Measurements from ENCODE around the gene SORCS3. TPM values are rescaled to one million over a fixed set of nuclear protein-coding genes. Genes with fewer than 3 reads are reported as not detected.
"Not testable (repeated sequence)": the region's sequence is repeated elsewhere in the genome, so short reads cannot be mapped to it uniquely, and the experiment has no call there.

The SORCS3 gene
- total RNA-seq, 2 donors from 2014 or later: not detected

GRCh38 chr10:104711302-104711721 lies 70.2 kb downstream of the SORCS3 start:
- no peaks in the 10 kb centered on the region for H3K36me3 ChIP-seq (replicated peaks in 1 of 2; ENCODE audit: insufficient read depth in 1 of 2, low read depth in 2 of 2)
- H3K9me3 ChIP-seq: no peaks in the 10 kb centered on the region
- no peaks in the 10 kb centered on the region for H3K27me3 ChIP-seq
- TF ChIP-seq, protein P1, sequence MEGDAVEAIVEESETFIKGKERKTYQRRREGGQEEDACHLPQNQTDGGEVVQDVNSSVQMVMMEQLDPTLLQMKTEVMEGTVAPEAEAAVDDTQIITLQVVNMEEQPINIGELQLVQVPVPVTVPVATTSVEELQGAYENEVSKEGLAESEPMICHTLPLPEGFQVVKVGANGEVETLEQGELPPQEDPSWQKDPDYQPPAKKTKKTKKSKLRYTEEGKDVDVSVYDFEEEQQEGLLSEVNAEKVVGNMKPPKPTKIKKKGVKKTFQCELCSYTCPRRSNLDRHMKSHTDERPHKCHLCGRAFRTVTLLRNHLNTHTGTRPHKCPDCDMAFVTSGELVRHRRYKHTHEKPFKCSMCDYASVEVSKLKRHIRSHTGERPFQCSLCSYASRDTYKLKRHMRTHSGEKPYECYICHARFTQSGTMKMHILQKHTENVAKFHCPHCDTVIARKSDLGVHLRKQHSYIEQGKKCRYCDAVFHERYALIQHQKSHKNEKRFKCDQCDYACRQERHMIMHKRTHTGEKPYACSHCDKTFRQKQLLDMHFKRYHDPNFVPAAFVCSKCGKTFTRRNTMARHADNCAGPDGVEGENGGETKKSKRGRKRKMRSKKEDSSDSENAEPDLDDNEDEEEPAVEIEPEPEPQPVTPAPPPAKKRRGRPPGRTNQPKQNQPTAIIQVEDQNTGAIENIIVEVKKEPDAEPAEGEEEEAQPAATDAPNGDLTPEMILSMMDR (IDR thresholded peaks at IDR 0.05): no peak
- TF ChIP-seq POLR2A (IDR thresholded peaks at IDR 0.05): no peak
- ATAC-seq: no peak
- intact Hi-C loops (cut with DNase I): no loop called here
- no peak overlapping the region for H3K4me3 ChIP-seq
- H3K27ac ChIP-seq: no peak overlapping the region
- 5 to 21% methylated on average over 3 of the region's 3 CpGs for WGBS, 2 donors
- no peak for DNase-seq
- no peaks in the 10 kb centered on the region for H3K4me1 ChIP-seq

- H3K36me3 ChIP-seq (replicated peaks in 1 of 2; ENCODE audit: insufficient read depth in 1 of 2, low read depth in 2 of 2); intact Hi-C loops (cut with DNase I); ATAC-seq; DNase-seq; H3K4me1 ChIP-seq; H3K27me3 ChIP-seq; H3K4me3 ChIP-seq; H3K27ac ChIP-seq; H3K9me3 ChIP-seq: not testable (repeated sequence)
- 41 to 68% methylated on average over 2 of the region's 2 CpGs for WGBS, 2 donors
Measured at GRCh38 chr10:104730593-104730992, 89.5 kb downstream of the SORCS3 start.

DNA sequence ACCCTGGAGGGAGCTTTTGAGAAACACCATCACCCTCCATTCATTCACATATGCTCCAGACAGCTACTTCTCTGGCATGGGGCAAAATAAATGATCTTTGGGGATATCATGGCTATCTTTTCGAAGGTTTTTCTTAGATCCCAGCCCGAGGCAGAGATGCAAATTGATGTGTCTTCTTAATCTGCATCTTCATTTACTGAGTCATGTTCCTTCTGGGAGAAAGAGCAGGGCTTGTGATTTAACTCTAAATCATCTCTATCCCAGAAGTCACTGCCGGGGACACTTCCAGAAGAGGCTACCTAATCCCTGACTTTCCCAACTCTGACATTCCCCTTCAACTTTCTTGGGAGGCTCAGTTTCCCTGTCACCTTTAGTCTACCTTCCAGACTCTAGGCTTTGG lies 90.1 kb downstream of the SORCS3 start:
- WGBS, 2 donors: 53 to 57% methylated on average over 3 of the region's 3 CpGs
- no peak for ATAC-seq
- H3K27me3 ChIP-seq: no peaks in the 10 kb centered on the region
- no peaks in the 10 kb centered on the region for H3K36me3 ChIP-seq (replicated peaks in 1 of 2; ENCODE audit: insufficient read depth in 1 of 2, low read depth in 2 of 2)
- no peaks in the 10 kb centered on the region for H3K4me1 ChIP-seq
- intact Hi-C loops (cut with DNase I): no loop called here
- no peak for DNase-seq
- H3K9me3 ChIP-seq: no peaks in the 10 kb centered on the region
- H3K4me3 ChIP-seq: no peak overlapping the region
- H3K27ac ChIP-seq: no peak overlapping the region
- TF ChIP-seq, protein P1 (IDR thresholded peaks at IDR 0.05): no peak
- no peak for TF ChIP-seq POLR2A (IDR thresholded peaks at IDR 0.05)

DNA sequence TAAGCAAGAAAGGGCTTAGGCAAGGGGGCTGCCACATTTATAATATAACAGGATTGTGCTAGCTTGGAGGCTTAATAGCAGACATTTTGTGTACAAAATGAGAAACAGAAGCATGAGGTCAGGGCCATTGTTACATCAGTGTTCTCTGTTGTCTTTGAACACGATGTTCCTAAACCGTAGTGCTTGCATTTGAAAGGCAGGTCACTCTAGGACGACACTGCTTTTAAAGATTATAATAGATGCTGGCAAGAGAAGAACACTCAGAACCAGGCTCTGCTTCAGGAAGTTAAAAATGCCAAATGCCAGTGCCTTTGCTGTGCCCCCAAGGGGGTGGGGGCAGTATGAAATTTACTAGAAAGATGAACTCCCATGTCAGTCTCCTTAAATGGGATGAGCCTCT lies 91.1 kb downstream of the SORCS3 start:
- DNase-seq: no peak
- Histone ChIP-seq H3K27me3 (no peaks in the 10 kb centered on the region), H3K4me3 (no peak overlapping the region), H3K27ac (no peak overlapping the region), H3K4me1 (no peaks in the 10 kb centered on the region), H3K9me3 (no peaks in the 10 kb centered on the region), H3K36me3 (replicated peaks in 1 of 2; ENCODE audit: insufficient read depth in 1 of 2, low read depth in 2 of 2) (no peaks in the 10 kb centered on the region)
- intact Hi-C loops (cut with DNase I): no loop called here
- 47 to 49% methylated on average over 3 of the region's 3 CpGs for WGBS, 2 donors
- TF ChIP-seq, protein P1 (IDR thresholded peaks at IDR 0.05): no peak
- TF ChIP-seq POLR2A (IDR thresholded peaks at IDR 0.05): no peak
- no peak for ATAC-seq

- H3K4me1 ChIP-seq: no peaks in the 10 kb centered on the region
- no peak for TF ChIP-seq POLR2A (IDR thresholded peaks at IDR 0.05)
- TF ChIP-seq, protein P1 (IDR thresholded peaks at IDR 0.05): no peak
- WGBS, 2 donors: 27 to 40% methylated on average over 2 of the region's 2 CpGs
- ATAC-seq (no peak), DNase-seq (no peak)
- H3K36me3 ChIP-seq (replicated peaks in 1 of 2; ENCODE audit: insufficient read depth in 1 of 2, low read depth in 2 of 2): no peaks in the 10 kb centered on the region
- H3K9me3 ChIP-seq: no peaks in the 10 kb centered on the region
- intact Hi-C loops (cut with DNase I): no loop called here
- H3K27ac ChIP-seq: no peak overlapping the region
- H3K4me3 ChIP-seq: no peak overlapping the region
- H3K27me3 ChIP-seq: no peaks in the 10 kb centered on the region
Measured at GRCh38 chr10:104734433-104734832, 93.3 kb downstream of the SORCS3 start.

Measured in body of pancreas (tissue), 4 donors.